Fibroblast of mammary gland (primary cell): ENCODE measurements around the gene CSTPP1.
"Not testable (repeated sequence)": the region's sequence is repeated elsewhere in the genome, so short reads cannot be mapped to it uniquely, and the experiment has no call there.

ENCODE experiments used
- DNase-seq: peaks from one replicate; pipeline ENCODE4 v3.0.0-alpha.2; 2010; ENCODE audit warnings: low read depth
- H3K4me3 ChIP-seq: 2 replicates; pipeline ENCODE4 v1.5.1; 2011; ENCODE audit warnings: low read depth, mild to moderate bottlenecking, low read length, moderate library complexity; ENCODE audit not compliant: control insufficient read depth
- CTCF ChIP-seq: conservative IDR thresholded peaks from 2 replicates; pipeline ENCODE4 v1.5.1; 2011; ENCODE audit warnings: low read depth, low read length, inconsistent platforms; ENCODE audit not compliant: control insufficient read depth, insufficient read depth

CSTPP1 gene

DNA sequence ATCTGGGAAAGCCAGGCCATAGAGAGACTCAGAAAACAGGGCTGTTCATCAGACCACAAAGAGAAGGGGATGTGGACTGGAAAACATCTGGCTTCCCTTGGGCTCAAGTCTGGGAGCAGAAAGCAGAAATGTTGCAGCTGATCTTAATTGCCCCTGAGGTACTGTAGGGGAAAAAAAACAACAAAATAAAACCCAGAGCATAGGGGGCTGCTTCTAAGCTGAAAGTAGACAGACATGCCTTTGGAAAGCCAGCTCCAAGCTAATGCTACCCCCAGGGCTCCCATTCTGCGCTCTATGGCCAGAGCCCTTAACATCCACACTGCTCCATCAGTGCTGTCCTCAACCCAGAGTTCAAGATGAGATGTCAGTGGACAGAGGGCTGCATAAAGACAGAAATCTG lies 251.7 kb downstream of the CSTPP1 start:
- DNase-seq: no peak
- no peak for TF ChIP-seq CTCF

GRCh38 chr11:47189100-47189834 lies 252.7 kb downstream of the CSTPP1 start:
- TF ChIP-seq CTCF: no peak
- H3K4me3 ChIP-seq: no peak overlapping the region
- peak; percentile 84 for DNase-seq

More for the DNA sequence above, 251.7 kb downstream of the CSTPP1 start:
- no peak overlapping the region for H3K4me3 ChIP-seq

DNA sequence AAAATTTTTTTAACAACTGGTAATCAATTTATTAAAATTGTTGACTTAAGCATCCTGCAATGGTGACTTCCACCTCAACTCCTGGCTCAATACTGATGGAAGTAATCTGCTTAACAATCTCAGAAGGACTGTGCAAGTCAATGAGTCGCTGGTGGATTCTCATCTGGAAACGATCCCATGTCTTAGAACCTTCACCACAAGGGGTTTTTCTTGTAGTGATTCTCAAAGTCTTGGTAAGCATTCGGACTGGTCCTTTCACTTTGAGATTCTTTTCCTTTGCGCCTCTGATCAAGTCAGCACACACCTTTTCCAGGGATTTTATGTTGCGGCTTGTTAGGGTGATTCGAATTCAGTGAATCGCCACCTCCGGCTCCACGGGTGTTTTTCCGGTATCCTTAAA lies 254.6 kb downstream of the CSTPP1 start:
- not testable (repeated sequence) for H3K4me3 ChIP-seq, DNase-seq

- DNase-seq: no peak
- TF ChIP-seq CTCF: no peak
- no peak overlapping the region for H3K4me3 ChIP-seq
Measured at GRCh38 chr11:47192111-47192510, 255.6 kb downstream of the CSTPP1 start.

DNA sequence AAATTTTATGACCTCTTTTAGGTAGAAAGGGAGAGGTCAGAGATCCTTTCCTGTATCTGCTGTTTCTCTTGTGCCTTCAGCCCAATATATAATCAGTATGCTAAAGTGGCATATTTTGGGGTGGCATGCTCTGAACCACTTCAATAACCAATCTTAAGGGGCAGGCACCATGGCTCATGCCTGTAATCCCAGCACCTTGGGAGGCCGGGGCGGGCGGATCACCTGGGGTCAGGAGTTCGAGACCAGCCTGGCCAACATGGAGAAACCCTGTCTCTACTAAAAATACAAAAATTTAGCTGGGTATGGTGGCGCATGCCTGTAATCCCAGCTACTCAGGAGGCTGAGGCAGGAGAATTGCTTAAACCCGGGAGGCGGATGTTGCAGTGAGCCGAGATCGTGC lies 261.6 kb downstream of the CSTPP1 start:
- not testable (repeated sequence) for H3K4me3 ChIP-seq

GRCh38 chr11:47201015-47201414 lies 264.5 kb downstream of the CSTPP1 start:
- no peak for TF ChIP-seq CTCF
- no peak overlapping the region for H3K4me3 ChIP-seq
- DNase-seq: no peak

More for the DNA sequence above, 261.6 kb downstream of the CSTPP1 start:
- DNase-seq: not testable (repeated sequence)

GRCh38 chr11:47202576-47202975 lies 266.0 kb downstream of the CSTPP1 start:
- no peak overlapping the region for H3K4me3 ChIP-seq
- DNase-seq: no peak
- no peak for TF ChIP-seq CTCF

DNA sequence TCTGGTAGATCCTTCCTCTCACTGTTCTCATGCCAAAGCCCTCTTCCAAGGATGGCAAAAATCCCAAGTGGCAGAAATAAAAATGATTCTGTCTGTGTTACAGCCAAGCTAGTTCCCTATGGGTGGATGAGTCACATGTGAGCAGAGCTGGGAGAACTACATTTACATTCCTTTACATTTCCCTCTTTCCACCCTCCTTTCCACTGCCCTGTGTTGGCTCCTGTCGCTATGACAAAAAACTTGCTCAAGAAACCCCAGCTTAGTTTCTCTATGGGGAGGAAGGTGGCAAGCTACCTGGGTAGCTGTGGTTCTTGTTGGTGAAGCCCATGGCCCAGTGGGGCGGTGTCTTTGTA lies 268.1 kb downstream of the CSTPP1 start:
- no peak for TF ChIP-seq CTCF
- peak; percentile 70 for DNase-seq
- H3K4me3 ChIP-seq: no peak overlapping the region

DNA sequence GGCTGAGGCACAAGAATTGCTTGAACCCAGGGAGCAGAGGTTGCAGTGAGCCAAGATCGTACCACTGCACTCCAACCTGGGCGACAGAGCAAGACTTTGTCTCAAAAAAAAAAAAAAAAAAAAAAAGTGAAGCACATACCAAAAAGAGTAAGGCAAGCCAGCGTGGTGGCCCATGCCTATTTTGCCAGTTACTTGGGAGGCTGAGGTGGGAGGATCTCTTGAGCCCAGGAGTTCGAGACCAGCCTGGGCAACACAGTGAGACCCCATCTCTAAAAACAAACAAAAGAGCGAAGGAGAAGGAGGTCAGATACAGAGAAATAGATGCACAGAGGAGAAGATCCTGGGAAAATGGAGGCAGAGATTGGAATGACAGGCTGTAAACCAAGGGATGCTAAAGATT lies 270.0 kb downstream of the CSTPP1 start:
- not testable (repeated sequence) for DNase-seq, H3K4me3 ChIP-seq
